ENCODE results near the gene FAM110D.

FAM110D gene

GRCh38 chr1:26132128-26132833 lies 26.6 kb upstream of the FAM110D start:
- TF ChIP-seq, protein P1, sequence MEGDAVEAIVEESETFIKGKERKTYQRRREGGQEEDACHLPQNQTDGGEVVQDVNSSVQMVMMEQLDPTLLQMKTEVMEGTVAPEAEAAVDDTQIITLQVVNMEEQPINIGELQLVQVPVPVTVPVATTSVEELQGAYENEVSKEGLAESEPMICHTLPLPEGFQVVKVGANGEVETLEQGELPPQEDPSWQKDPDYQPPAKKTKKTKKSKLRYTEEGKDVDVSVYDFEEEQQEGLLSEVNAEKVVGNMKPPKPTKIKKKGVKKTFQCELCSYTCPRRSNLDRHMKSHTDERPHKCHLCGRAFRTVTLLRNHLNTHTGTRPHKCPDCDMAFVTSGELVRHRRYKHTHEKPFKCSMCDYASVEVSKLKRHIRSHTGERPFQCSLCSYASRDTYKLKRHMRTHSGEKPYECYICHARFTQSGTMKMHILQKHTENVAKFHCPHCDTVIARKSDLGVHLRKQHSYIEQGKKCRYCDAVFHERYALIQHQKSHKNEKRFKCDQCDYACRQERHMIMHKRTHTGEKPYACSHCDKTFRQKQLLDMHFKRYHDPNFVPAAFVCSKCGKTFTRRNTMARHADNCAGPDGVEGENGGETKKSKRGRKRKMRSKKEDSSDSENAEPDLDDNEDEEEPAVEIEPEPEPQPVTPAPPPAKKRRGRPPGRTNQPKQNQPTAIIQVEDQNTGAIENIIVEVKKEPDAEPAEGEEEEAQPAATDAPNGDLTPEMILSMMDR (IDR thresholded peaks at IDR 0.05; ENCODE audit: control extremely low read depth, extremely low read depth, low read depth, missing control alignments): no peak
- ChIA-PET CTCF (interaction anchor here (1.0 to 7.9 kb wide), 3 partner anchors 12 to 285 kb away, joined by 3 to 93 read pairs (median 4); no protein-coding TSS in a partner anchor), POLR2A (no interaction called here)
- no peak for DNase-seq (ENCODE audit: extremely low spot score)

GRCh38 chr1:26132834-26133167 lies 26.1 kb upstream of the FAM110D start:
- TF ChIP-seq, protein P1 (IDR thresholded peaks at IDR 0.05; ENCODE audit: control extremely low read depth, extremely low read depth, low read depth, missing control alignments): no peak
- CTCF ChIA-PET: interaction anchor here (1.0 to 7.9 kb wide), 3 partner anchors 12 to 284 kb away, joined by 3 to 93 read pairs (median 4); no protein-coding TSS in a partner anchor
- DNase-seq (ENCODE audit: extremely low spot score): no peak
- POLR2A ChIA-PET: no interaction called here

DNA sequence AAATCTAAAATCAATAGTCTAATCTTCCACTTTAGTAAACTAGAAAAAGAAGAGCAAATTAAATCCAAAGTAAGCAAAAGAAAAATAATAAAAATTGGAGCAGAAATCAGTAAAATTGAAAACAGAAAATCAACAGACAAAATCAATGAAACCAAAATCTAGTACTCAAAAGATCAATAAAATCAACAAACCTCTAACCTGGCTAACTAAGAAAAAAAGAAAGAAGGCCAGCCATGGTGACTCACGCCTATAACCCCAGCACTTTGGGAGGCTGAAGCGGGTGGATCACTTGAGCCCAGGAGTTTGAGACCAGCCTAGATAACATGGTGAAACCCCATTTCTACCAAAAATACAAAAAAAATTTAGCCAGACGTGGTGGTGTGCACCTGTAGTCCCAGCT lies 24.4 kb upstream of the FAM110D start:
- ChIA-PET POLR2A (no interaction called here), CTCF (interaction anchor here (1.0 kb wide), 1 partner anchor 30 kb away, joined by 3 read pairs; no protein-coding TSS in a partner anchor)
- DNase-seq (ENCODE audit: extremely low spot score): no peak
- TF ChIP-seq, protein P1 (IDR thresholded peaks at IDR 0.05; ENCODE audit: control extremely low read depth, extremely low read depth, low read depth, missing control alignments): no peak

DNA sequence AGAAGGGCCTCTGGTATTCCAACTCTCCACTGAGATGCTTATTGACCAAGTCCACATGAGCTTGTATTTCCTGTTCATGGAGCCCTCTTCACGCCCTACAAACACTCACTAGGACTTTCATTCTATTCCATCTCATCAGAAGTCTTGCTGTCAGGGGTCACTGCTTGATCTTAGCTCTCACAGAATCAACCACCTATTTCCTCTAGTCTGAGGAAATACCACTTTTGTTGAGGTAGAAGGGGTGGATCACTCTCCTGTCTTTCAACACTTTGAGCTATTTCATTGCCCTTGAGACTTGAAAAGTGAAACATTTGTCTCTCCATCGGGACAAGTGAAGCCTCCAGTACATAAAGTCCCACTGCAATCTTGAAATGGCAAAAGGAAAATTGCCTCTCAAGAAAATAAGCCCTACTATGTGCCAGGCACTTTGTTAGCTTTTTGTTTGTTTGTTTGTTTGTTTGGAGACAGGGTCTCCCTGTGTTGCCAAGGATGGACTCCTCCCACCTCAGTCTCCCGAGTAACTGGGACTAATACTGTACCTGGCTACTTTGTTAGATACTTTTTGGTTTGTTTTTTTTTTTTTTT lies 19.8 kb upstream of the FAM110D start:
- TF ChIP-seq, protein P1 (IDR thresholded peaks at IDR 0.05; ENCODE audit: control extremely low read depth, extremely low read depth, low read depth, missing control alignments): no peak
- ChIA-PET CTCF (interaction anchor here (1.0 to 1.5 kb wide), 6 partner anchors 18 to 103 kb away, joined by 3 to 5 read pairs (median 4); partner anchors contain the start of gene ZNF593), POLR2A (no interaction called here)
- DNase-seq (ENCODE audit: extremely low spot score): no peak

DNA sequence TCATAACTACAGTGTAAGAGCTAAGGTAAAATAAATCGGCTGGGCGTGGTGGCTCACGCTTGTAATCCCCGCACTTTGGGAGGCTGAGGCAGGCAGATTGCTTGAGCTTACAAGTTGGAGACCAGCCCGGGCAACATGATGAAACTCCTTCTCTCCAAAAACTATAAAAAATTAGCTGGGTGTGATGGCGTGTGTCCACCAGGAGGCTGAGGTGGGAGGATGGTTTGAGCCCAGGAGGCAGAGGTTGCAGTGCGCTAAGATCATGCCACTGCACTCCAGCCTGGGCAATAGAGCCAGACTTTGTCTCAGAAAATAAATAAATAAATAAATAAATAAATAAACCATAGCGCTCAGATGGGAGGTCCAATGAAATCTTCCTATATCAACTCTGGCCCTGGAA lies 16.7 kb upstream of the FAM110D start:
- CTCF ChIA-PET: interaction anchor here (0.7 to 8.5 kb wide), 6 partner anchors 13 to 107 kb away, joined by 3 to 151 read pairs (median 49); partner anchors contain the start of genes PDIK1L and ZNF593
- TF ChIP-seq, protein P1 (IDR thresholded peaks at IDR 0.05; ENCODE audit: control extremely low read depth, extremely low read depth, low read depth, missing control alignments): no peak
- DNase-seq (ENCODE audit: extremely low spot score): no peak
- POLR2A ChIA-PET: no interaction called here

DNA sequence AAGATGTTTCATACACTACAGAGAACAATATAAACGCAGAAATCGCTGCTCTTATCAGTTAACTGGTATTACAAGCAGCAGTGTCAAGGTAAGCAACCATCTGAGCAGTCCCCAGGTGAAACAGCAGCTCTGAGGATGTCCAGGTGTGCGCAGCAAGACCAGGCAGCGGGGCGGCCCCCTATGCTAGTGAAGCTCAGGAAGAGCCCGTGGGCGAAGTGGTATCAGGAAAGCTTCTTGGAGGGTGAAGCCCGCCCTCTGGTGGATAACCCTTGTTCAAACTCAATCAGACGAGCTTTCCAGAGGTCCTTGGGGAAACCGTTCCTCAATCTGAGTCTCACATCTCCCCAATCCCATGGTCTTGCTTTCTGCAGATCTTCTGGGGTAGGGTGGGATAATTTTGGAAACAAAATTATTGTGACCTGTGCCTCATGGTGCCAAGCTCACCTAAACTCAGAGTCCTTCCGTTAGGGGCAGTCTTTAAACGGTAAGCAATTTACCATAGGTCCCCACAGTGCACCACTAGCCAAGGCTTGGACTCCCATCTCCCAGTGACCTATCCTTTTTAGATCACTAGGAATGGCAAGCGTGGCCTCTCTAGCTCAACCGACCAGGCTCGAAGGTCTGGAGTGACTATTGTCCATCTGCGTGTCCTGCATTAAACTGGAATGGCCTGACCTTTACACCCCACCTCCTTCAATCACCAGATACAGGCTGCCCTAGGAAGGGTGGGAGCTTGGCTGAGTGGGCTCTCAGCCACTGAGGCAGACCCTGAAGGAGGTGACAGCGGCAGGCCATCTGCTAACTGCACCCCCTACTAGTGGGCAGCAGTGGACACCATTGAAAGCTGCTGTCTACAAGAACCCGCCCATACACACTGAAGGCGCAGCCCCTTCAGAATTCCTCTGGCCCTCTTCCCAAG lies 13.6 kb upstream of the FAM110D start:
- DNase-seq (ENCODE audit: extremely low spot score): peak; percentile 81
- POLR2A ChIA-PET: interaction anchor here (0.5 kb wide), 1 partner anchor 37 kb away, joined by 4 read pairs; no protein-coding TSS in a partner anchor
- CTCF ChIA-PET: interaction anchor here (0.7 to 8.5 kb wide), 46 partner anchors 11 to 287 kb away, joined by 3 to 151 read pairs (median 4); partner anchors contain the start of genes C1orf232, CEP85, CNKSR1 and DHDDS
- TF ChIP-seq, protein P1 (IDR thresholded peaks at IDR 0.05; ENCODE audit: control extremely low read depth, extremely low read depth, low read depth, missing control alignments): peak; percentile 74
